ENCODE results near the gene EHBP1. TPM values are rescaled to one million over a fixed set of nuclear protein-coding genes. Genes with fewer than 3 reads are reported as not detected.
"Not testable (repeated sequence)": the region's sequence is repeated elsewhere in the genome, so short reads cannot be mapped to it uniquely, and the experiment has no call there.

The EHBP1 gene
- total and polyA plus RNA-seq, 7 donors = 3.9 to 20.2 (median 14.3) TPM

DNA sequence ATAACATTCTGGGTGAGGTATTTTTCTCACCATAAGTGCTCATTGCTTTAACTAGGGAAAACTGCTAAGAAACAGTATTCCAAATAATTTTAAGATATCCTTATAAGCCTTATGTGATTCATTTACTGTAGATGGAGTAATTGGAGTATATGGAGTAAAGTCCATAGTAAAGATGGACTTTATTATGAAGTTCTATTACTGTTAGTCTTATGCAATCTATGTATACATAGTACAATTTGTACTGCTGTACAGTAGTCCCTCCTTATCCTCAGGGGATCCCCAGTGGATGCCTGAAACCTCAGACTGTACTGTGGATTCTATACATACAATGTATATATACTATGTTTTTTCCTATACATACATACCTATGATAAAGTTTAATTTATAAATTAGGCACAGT, 304.0 kb downstream of the EHBP1 start:
- no peak for ATAC-seq
- intact Hi-C loops (cut with DNase I) = no loop called here

DNA sequence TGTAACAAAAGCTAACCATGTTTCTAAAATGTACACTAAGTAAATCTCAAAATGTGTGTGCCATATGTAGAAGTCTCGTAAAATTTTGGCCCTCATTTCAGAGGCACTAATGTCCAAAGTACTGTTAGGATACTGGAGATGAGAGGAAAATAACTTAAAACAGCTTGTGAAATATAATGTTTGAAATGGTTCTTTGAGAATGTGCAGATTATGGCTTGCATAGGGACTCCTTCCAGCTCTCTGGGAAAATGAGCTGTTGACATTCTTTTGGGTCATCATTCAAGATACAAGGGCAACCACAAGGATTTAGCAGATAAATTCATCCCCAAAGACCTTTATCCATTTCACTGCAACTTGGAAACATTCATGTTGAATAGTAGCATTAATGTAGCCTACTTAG, 307.0 kb downstream of the EHBP1 start:
- no peaks in the 10 kb centered on the region for H3K9me3 ChIP-seq
- intact Hi-C loops (cut with DNase I) = no loop called here
- 96 to 98% (median 98%) methylated on average over 1 of the region's 1 CpG for WGBS, 3 donors
- ATAC-seq (no peak), DNase-seq (no peak)
- no peak overlapping the region for H3K27ac ChIP-seq
- TF ChIP-seq, protein P1, sequence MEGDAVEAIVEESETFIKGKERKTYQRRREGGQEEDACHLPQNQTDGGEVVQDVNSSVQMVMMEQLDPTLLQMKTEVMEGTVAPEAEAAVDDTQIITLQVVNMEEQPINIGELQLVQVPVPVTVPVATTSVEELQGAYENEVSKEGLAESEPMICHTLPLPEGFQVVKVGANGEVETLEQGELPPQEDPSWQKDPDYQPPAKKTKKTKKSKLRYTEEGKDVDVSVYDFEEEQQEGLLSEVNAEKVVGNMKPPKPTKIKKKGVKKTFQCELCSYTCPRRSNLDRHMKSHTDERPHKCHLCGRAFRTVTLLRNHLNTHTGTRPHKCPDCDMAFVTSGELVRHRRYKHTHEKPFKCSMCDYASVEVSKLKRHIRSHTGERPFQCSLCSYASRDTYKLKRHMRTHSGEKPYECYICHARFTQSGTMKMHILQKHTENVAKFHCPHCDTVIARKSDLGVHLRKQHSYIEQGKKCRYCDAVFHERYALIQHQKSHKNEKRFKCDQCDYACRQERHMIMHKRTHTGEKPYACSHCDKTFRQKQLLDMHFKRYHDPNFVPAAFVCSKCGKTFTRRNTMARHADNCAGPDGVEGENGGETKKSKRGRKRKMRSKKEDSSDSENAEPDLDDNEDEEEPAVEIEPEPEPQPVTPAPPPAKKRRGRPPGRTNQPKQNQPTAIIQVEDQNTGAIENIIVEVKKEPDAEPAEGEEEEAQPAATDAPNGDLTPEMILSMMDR (IDR thresholded peaks at IDR 0.05) = no peak
- H3K4me1 ChIP-seq = no peaks in the 10 kb centered on the region
- no peaks in the 10 kb centered on the region for H3K36me3 ChIP-seq (ENCODE audit: insufficient read depth in 1 of 2, low read depth in 1 of 2)
- H3K27me3 ChIP-seq (ENCODE audit: insufficient read depth in 3 of 3, low read length in 2 of 3) = no peaks in the 10 kb centered on the region
- no peak overlapping the region for H3K4me3 ChIP-seq

More for the DNA sequence above, 304.0 kb downstream of the EHBP1 start:
- Histone ChIP-seq H3K27me3 (ENCODE audit: insufficient read depth in 3 of 3, low read length in 2 of 3) (no peaks in the 10 kb centered on the region), H3K36me3 (ENCODE audit: insufficient read depth in 1 of 2, low read depth in 1 of 2) (no peaks in the 10 kb centered on the region), H3K4me3 (no peak overlapping the region), H3K27ac (no peak overlapping the region), H3K4me1 (no peaks in the 10 kb centered on the region), H3K9me3 (no peaks in the 10 kb centered on the region)
- no peak for DNase-seq
- TF ChIP-seq, protein P1 (IDR thresholded peaks at IDR 0.05) = no peak

DNA sequence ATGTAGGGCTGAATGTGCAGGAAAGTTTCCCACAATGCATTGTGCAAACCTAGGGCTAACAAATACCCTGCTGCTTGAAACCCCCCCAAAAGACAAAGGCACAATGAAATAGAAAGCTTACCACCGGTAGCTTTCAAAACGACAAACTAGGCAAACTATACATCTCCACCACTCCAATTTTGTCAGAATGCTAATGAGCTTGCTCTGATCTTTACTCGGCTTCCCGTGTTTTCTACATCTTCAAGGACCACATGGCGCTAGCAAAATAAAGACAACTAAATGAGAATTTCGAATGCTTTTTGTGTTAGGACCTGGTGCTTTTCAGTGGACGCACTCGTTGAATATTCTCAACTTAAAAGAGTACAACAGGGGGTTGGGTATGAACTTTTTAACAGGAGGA, 307.9 kb downstream of the EHBP1 start:
- no peak for DNase-seq
- ATAC-seq = no peak
- Histone ChIP-seq H3K9me3 (no peaks in the 10 kb centered on the region), H3K36me3 (ENCODE audit: insufficient read depth in 1 of 2, low read depth in 1 of 2) (no peaks in the 10 kb centered on the region), H3K4me1 (no peaks in the 10 kb centered on the region), H3K4me3 (no peak overlapping the region), H3K27me3 (ENCODE audit: insufficient read depth in 3 of 3, low read length in 2 of 3) (no peaks in the 10 kb centered on the region), H3K27ac (no peak overlapping the region)
- TF ChIP-seq, protein P1 (IDR thresholded peaks at IDR 0.05) = no peak
- 87 to 89% (median 88%) methylated on average over 8 of the region's 8 CpGs for WGBS, 3 donors
- intact Hi-C loops (cut with DNase I) = no loop called here

GRCh38 chr2:63015389-63015788, 309.9 kb downstream of the EHBP1 start:
- DNase-seq (no peak), ATAC-seq (no peak)
- Histone ChIP-seq H3K9me3 (no peaks in the 10 kb centered on the region), H3K4me3 (no peak overlapping the region), H3K27me3 (ENCODE audit: insufficient read depth in 3 of 3, low read length in 2 of 3) (no peaks in the 10 kb centered on the region), H3K27ac (no peak overlapping the region), H3K36me3 (ENCODE audit: insufficient read depth in 1 of 2, low read depth in 1 of 2) (no peaks in the 10 kb centered on the region), H3K4me1 (no peaks in the 10 kb centered on the region)
- 95 to 97% (median 97%) methylated on average over 3 of the region's 3 CpGs for WGBS, 3 donors
- TF ChIP-seq, protein P1 (IDR thresholded peaks at IDR 0.05) = no peak
- intact Hi-C loops (cut with DNase I) = no loop called here

GRCh38 chr2:63018439-63018838, 312.9 kb downstream of the EHBP1 start:
- DNase-seq = no peak
- Histone ChIP-seq H3K27me3 (ENCODE audit: insufficient read depth in 3 of 3, low read length in 2 of 3) (no peaks in the 10 kb centered on the region), H3K4me1 (no peaks in the 10 kb centered on the region), H3K4me3 (no peak overlapping the region), H3K27ac (no peak overlapping the region), H3K9me3 (no peaks in the 10 kb centered on the region), H3K36me3 (ENCODE audit: insufficient read depth in 1 of 2, low read depth in 1 of 2) (no peaks in the 10 kb centered on the region)
- ATAC-seq = no peak
- TF ChIP-seq, protein P1 (IDR thresholded peaks at IDR 0.05) = no peak
- 96 to 99% (median 97%) methylated on average over 2 of the region's 2 CpGs for WGBS, 3 donors
- intact Hi-C loops (cut with DNase I) = no loop called here

GRCh38 chr2:63019686-63020085, 314.2 kb downstream of the EHBP1 start:
- H3K4me1 ChIP-seq; DNase-seq; H3K27me3 ChIP-seq (ENCODE audit: insufficient read depth in 3 of 3, low read length in 2 of 3); H3K4me3 ChIP-seq; intact Hi-C loops (cut with DNase I); H3K27ac ChIP-seq; H3K36me3 ChIP-seq (ENCODE audit: insufficient read depth in 1 of 2, low read depth in 1 of 2); H3K9me3 ChIP-seq; ATAC-seq: not testable (repeated sequence)
- 94 to 96% (median 95%) methylated on average over 8 of the region's 8 CpGs for WGBS, 3 donors
